Measurements from ENCODE around the gene TTLL13. TPM values are rescaled to one million over a fixed set of nuclear protein-coding genes. Genes with fewer than 3 reads are reported as not detected.
"Not testable (repeated sequence)": the region's sequence is repeated elsewhere in the genome, so short reads cannot be mapped to it uniquely, and the experiment has no call there.

TTLL13 gene
- total RNA-seq, 1 experiment from 2014 or later, result not detected

GRCh38 chr15:90301707-90302300 is 52.4 kb downstream of the TTLL13 start:
- POLR2A ChIA-PET (ENCODE audit: unreplicated experiment), result no interaction called here
- no peak overlapping the region for H2AFZ ChIP-seq (ENCODE audit: low read length)
- no peaks in the 10 kb centered on the region for H3K9me2 ChIP-seq (replicated peaks; ENCODE audit: low read length)
- H3K4me3 ChIP-seq (ENCODE audit: low read length), result no peak overlapping the region
- no peaks in the 10 kb centered on the region for H3K9me3 ChIP-seq (ENCODE audit: low read length)
- TF ChIP-seq EZH2 (IDR thresholded peaks at IDR 0.05; ENCODE audit: low read length, unreplicated experiment) (no peak), EZH2phosphoT487 (IDR thresholded peaks at IDR 0.05; ENCODE audit: borderline replicate concordance, low read length) (no peak)
- TF ChIP-seq, protein P1, sequence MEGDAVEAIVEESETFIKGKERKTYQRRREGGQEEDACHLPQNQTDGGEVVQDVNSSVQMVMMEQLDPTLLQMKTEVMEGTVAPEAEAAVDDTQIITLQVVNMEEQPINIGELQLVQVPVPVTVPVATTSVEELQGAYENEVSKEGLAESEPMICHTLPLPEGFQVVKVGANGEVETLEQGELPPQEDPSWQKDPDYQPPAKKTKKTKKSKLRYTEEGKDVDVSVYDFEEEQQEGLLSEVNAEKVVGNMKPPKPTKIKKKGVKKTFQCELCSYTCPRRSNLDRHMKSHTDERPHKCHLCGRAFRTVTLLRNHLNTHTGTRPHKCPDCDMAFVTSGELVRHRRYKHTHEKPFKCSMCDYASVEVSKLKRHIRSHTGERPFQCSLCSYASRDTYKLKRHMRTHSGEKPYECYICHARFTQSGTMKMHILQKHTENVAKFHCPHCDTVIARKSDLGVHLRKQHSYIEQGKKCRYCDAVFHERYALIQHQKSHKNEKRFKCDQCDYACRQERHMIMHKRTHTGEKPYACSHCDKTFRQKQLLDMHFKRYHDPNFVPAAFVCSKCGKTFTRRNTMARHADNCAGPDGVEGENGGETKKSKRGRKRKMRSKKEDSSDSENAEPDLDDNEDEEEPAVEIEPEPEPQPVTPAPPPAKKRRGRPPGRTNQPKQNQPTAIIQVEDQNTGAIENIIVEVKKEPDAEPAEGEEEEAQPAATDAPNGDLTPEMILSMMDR (conservative IDR thresholded peaks at IDR 0.05; ENCODE audit: low read depth, low read length), result no peak
- DNase-seq, result no peak
- no peaks in the 10 kb centered on the region for H3F3A ChIP-seq (ENCODE audit: low read length, unreplicated experiment)
- no peaks in the 10 kb centered on the region for H4K20me1 ChIP-seq (ENCODE audit: low read length)
- H3K4me1 ChIP-seq (ENCODE audit: insufficient read depth, low read length), result no peaks in the 10 kb centered on the region
- CTCF ChIA-PET, result interaction anchor here (1.0 kb wide), 1 partner anchor 9 kb away, joined by 3 read pairs; no protein-coding TSS in a partner anchor
- no peak for ATAC-seq
- H3K79me2 ChIP-seq (ENCODE audit: low read length), result no peaks in the 10 kb centered on the region
- intact Hi-C loops (cut with micrococcal nuclease), result no loop called here
- no peak overlapping the region for H3K9ac ChIP-seq (ENCODE audit: low read length)
- H3K36me3 ChIP-seq (ENCODE audit: low read depth, low read length), result no peaks in the 10 kb centered on the region
- H3K27me3 ChIP-seq (ENCODE audit: low read length), result no peaks in the 10 kb centered on the region
- no peak overlapping the region for H3K27ac ChIP-seq (ENCODE audit: low read length)
- no peak overlapping the region for H3K4me2 ChIP-seq (ENCODE audit: low read length)
- no TSS peak for BruUV-seq (replicated peaks)

DNA sequence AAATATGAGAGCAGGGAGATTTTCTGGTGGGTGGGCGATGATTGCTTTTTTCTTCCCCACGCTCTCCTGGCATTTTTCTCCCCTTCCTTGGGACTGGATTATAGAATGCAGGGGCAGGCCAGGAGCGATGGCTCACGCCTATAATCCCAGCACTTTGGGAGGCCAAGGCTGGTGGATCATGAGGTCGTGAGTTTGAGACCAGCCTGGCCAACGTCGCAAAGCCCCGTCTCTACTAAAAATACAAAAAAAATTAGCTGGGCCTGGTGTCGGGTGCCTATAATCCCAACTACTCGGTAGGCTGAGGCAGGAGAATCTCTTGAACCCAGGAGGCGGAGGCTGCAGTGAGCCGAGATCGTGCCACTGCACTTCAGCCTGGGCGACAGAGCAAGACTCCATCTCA is 56.0 kb downstream of the TTLL13 start:
- H4K20me1 ChIP-seq (ENCODE audit: low read length); H3K4me1 ChIP-seq (ENCODE audit: insufficient read depth, low read length); H3K9me3 ChIP-seq (ENCODE audit: low read length); BruUV-seq (replicated peaks); H3K27ac ChIP-seq (ENCODE audit: low read length); intact Hi-C loops (cut with micrococcal nuclease); CTCF ChIA-PET; H3K9ac ChIP-seq (ENCODE audit: low read length); H3K4me2 ChIP-seq (ENCODE audit: low read length); H3K4me3 ChIP-seq (ENCODE audit: low read length); H2AFZ ChIP-seq (ENCODE audit: low read length); DNase-seq; H3K9me2 ChIP-seq (replicated peaks; ENCODE audit: low read length); H3K27me3 ChIP-seq (ENCODE audit: low read length); H3F3A ChIP-seq (ENCODE audit: low read length, unreplicated experiment); H3K79me2 ChIP-seq (ENCODE audit: low read length); POLR2A ChIA-PET (ENCODE audit: unreplicated experiment); H3K36me3 ChIP-seq (ENCODE audit: low read depth, low read length); ATAC-seq: not testable (repeated sequence)

GRCh38 chr15:90305932-90306331 is 56.6 kb downstream of the TTLL13 start:
- Histone ChIP-seq H3K4me3 (ENCODE audit: low read length) (no peak overlapping the region), H3K27ac (ENCODE audit: low read length) (no peak overlapping the region), H3F3A (ENCODE audit: low read length, unreplicated experiment) (no peaks in the 10 kb centered on the region), H3K9ac (ENCODE audit: low read length) (no peak overlapping the region), H3K9me2 (replicated peaks; ENCODE audit: low read length) (no peaks in the 10 kb centered on the region), H3K4me2 (ENCODE audit: low read length) (no peak overlapping the region), H2AFZ (ENCODE audit: low read length) (no peak overlapping the region), H3K9me3 (ENCODE audit: low read length) (no peaks in the 10 kb centered on the region), H3K79me2 (ENCODE audit: low read length) (no peaks in the 10 kb centered on the region), H4K20me1 (ENCODE audit: low read length) (no peaks in the 10 kb centered on the region), H3K4me1 (ENCODE audit: insufficient read depth, low read length) (no peaks in the 10 kb centered on the region), H3K27me3 (ENCODE audit: low read length) (no peaks in the 10 kb centered on the region), H3K36me3 (ENCODE audit: low read depth, low read length) (no peaks in the 10 kb centered on the region)
- DNase-seq (no peak), ATAC-seq (no peak)
- intact Hi-C loops (cut with micrococcal nuclease), result no loop called here
- ChIA-PET POLR2A (ENCODE audit: unreplicated experiment) (no interaction called here), CTCF (no interaction called here)
- BruUV-seq (replicated peaks), result no TSS peak
- TF ChIP-seq EZH2phosphoT487 (IDR thresholded peaks at IDR 0.05; ENCODE audit: borderline replicate concordance, low read length) (no peak), EZH2 (IDR thresholded peaks at IDR 0.05; ENCODE audit: low read length, unreplicated experiment) (no peak)
- TF ChIP-seq, protein P1 (conservative IDR thresholded peaks at IDR 0.05; ENCODE audit: low read depth, low read length), result no peak
